ENCODE results near the gene STRBP. TPM values are rescaled to one million over a fixed set of nuclear protein-coding genes. Genes with fewer than 3 reads are reported as not detected.
A peak's percentile ranks its signal among the peaks of the same experiment; 100 is the strongest.

The STRBP gene
- total RNA-seq, 8 experiments from 2014 or later: 17.5 to 60.7 (median 43.7) TPM

GRCh38 chr9:123232332-123232731 is 36.1 kb downstream of the STRBP start:
- 40 to 100% (median 83%) methylated on average over 1 to 3 of the region's 3 CpGs; no CpG with 5 or more reads in 2 of the 10 experiments for WGBS, 10 experiments
- in situ Hi-C loops (cut with MboI; ENCODE audit: low pct_unique_long_range_greater_than_20kb in 2 of 9, low sequenced_read_pairs in 9 of 9, unreplicated experiment in 9 of 9): loop anchor here in 2 of 9 experiments (25.0 kb wide), 2 partner anchors 105 to 145 kb away; no protein-coding TSS in a partner anchor
- H3K4me3 ChIP-seq: no peak overlapping the region
- no peak overlapping the region for H3K27ac ChIP-seq
- no peaks in the 10 kb centered on the region for H3K4me1 ChIP-seq (replicated peaks in 1 of 2)
- peak in 3 of 8 experiments; percentile 73 to 84 (median 76) for ATAC-seq (replicated peaks in 6 of 8)

DNA sequence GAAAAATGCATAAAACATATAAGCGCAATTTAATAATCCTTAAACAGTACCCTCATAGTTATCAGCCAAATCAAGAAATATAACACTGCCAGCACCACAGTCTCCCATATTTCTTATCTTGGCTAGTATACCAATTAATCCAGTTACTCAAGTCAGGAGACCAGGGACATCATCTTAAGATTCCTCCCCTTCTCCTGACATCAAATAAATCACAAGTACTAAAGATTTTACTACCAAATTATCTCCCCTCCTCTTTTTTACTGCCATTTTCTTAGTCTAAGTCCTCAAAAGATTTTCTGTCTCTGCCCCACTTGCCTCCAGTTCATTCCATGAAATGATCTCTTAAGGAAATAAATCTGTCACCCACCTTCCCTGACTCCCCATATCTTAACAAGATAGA is 37.0 kb downstream of the STRBP start:
- no peaks in the 10 kb centered on the region for H3K4me1 ChIP-seq (replicated peaks in 1 of 2)
- in situ Hi-C loops (cut with MboI; ENCODE audit: low pct_unique_long_range_greater_than_20kb in 2 of 9, low sequenced_read_pairs in 9 of 9, unreplicated experiment in 9 of 9): loop anchor here in 2 of 9 experiments (25.0 kb wide), 2 partner anchors 106 to 144 kb away; no protein-coding TSS in a partner anchor
- no peak overlapping the region for H3K27ac ChIP-seq
- WGBS, 10 experiments: 92 to 100% (median 100%) methylated on average over 1 of the region's 1 CpG; no CpG with 5 or more reads in 3 of the 10 experiments
- ATAC-seq (replicated peaks in 6 of 8): no peak
- H3K4me3 ChIP-seq: no peak overlapping the region

DNA sequence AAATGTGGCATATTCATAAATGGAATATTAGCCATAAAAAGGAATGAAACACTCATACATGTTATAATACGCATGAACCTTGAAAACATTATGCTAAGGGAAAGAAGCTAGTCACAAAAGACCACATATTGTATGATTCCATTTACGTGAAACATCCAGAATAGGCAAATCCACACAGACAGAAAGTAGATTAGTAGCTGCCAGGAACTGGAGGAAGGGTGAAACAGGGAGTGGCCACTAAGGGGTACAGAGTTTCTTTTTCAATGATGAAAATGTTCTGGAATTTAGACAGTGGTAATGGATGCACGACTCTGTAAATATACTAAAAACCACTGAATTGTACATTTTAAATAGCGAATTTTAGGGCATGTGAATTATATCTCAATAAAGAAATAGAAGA is 39.4 kb downstream of the STRBP start:
- in situ Hi-C loops (cut with MboI; ENCODE audit: low pct_unique_long_range_greater_than_20kb in 2 of 9, low sequenced_read_pairs in 9 of 9, unreplicated experiment in 9 of 9): loop anchor here in 3 of 9 experiments (10.0 to 25.0 kb wide), 3 partner anchors 108 to 142 kb away; no protein-coding TSS in a partner anchor
- ATAC-seq (replicated peaks in 6 of 8): peak in 3 of 8 experiments; percentile 22 to 72 (median 67)
- H3K27ac ChIP-seq: no peak overlapping the region
- H3K4me1 ChIP-seq (replicated peaks in 1 of 2): no peaks in the 10 kb centered on the region
- 0 to 100% (median 87%) methylated on average over 1 to 4 of the region's 4 CpGs for WGBS, 10 experiments
- H3K4me3 ChIP-seq: no peak overlapping the region

GRCh38 chr9:123225995-123226394 is 42.4 kb downstream of the STRBP start:
- no peak for ATAC-seq (replicated peaks in 6 of 8)
- no peaks in the 10 kb centered on the region for H3K4me1 ChIP-seq (replicated peaks in 1 of 2)
- 56 to 100% (median 73%) methylated on average over 1 to 4 of the region's 4 CpGs; no CpG with 5 or more reads in 1 of the 10 experiments for WGBS, 10 experiments
- H3K4me3 ChIP-seq: no peak overlapping the region
- H3K27ac ChIP-seq: no peak overlapping the region
- in situ Hi-C loops (cut with MboI; ENCODE audit: low pct_unique_long_range_greater_than_20kb in 2 of 9, low sequenced_read_pairs in 9 of 9, unreplicated experiment in 9 of 9): loop anchor here in 3 of 9 experiments (10.0 to 25.0 kb wide), 3 partner anchors 111 to 139 kb away; no protein-coding TSS in a partner anchor

GRCh38 chr9:123225374-123225813 is 43.0 kb downstream of the STRBP start:
- Histone ChIP-seq H3K4me1 (replicated peaks in 1 of 2) (no peaks in the 10 kb centered on the region), H3K27ac (no peak overlapping the region), H3K4me3 (no peak overlapping the region)
- WGBS, 10 experiments: 0 to 64% (median 26%) methylated on average over 1 to 4 of the region's 4 CpGs; no CpG with 5 or more reads in 3 of the 10 experiments
- peak in 4 of 8 experiments; percentile 56 to 96 (median 76) for ATAC-seq (replicated peaks in 6 of 8)
- in situ Hi-C loops (cut with MboI; ENCODE audit: low pct_unique_long_range_greater_than_20kb in 2 of 9, low sequenced_read_pairs in 9 of 9, unreplicated experiment in 9 of 9): loop anchor here in 3 of 9 experiments (10.0 to 25.0 kb wide), 3 partner anchors 112 to 138 kb away; no protein-coding TSS in a partner anchor

GRCh38 chr9:123220127-123220526 is 48.3 kb downstream of the STRBP start:
- in situ Hi-C loops (cut with MboI; ENCODE audit: low pct_unique_long_range_greater_than_20kb in 2 of 9, low sequenced_read_pairs in 9 of 9, unreplicated experiment in 9 of 9): loop anchor here in 1 of 9 experiments (10.0 kb wide), 1 partner anchor 115 kb away; no protein-coding TSS in a partner anchor
- H3K27ac ChIP-seq: no peak overlapping the region
- 67 to 100% (median 93%) methylated on average over 1 to 2 of the region's 2 CpGs; no CpG with 5 or more reads in 3 of the 10 experiments for WGBS, 10 experiments
- no peak for ATAC-seq (replicated peaks in 6 of 8)
- H3K4me3 ChIP-seq: no peak overlapping the region
- no peaks in the 10 kb centered on the region for H3K4me1 ChIP-seq (replicated peaks in 1 of 2)

DNA sequence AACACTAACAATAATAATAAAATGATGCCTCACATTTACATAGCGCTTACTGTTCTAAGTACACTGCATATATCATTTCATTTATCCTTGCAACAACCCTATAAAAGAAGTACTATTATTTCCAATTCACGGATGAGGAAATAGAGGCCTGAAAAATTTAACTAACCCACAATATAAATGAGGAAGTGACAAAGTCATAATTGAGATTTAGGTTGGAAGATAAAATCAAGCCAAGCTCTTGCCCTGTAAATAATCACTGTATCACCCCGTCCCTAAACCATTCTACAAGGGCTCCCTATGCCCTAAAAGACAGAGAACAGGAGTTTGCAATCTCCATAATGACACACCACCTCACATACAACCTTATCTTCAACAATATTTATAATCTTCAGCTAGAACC is 49.6 kb downstream of the STRBP start:
- no peak for ATAC-seq (replicated peaks in 6 of 8)
- Histone ChIP-seq H3K4me1 (replicated peaks in 1 of 2) (no peaks in the 10 kb centered on the region), H3K4me3 (no peak overlapping the region), H3K27ac (no peak overlapping the region)
- 87 to 100% (median 100%) methylated on average over 1 to 3 of the region's 3 CpGs; no CpG with 5 or more reads in 1 of the 10 experiments for WGBS, 10 experiments
- in situ Hi-C loops (cut with MboI; ENCODE audit: low pct_unique_long_range_greater_than_20kb in 2 of 9, low sequenced_read_pairs in 9 of 9, unreplicated experiment in 9 of 9): no loop called here

DNA sequence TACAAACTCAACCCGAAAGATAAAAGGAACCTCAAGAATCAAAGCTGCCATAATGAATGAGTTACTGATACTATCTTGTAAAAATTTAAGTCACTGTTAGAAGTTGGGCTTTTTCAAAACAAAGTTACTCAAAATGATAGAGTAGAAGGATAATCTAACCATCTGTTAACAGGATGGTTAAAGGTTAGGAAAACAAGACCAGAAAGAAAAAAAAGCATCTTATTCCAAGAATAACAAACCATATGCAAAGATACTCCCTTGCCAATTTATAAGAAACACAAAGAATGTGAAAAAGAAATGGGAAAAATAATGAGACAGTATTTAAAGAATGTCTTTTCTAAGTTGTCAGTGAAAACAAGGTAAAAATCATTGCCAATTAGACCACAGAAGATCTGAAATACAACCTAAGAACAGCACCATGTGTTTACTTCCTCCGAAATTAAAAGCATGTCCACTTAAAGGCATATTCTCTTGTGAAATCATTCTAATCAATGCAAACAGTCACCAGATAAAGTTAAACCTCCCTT is 51.2 kb downstream of the STRBP start:
- ATAC-seq (replicated peaks in 6 of 8): peak in 1 of 8 experiments; percentile 13
- H3K4me1 ChIP-seq (replicated peaks in 1 of 2): no peaks in the 10 kb centered on the region
- WGBS, 10 experiments: 20 to 100% (median 90%) methylated on average over 2 of the region's 2 CpGs; no CpG with 5 or more reads in 1 of the 10 experiments
- in situ Hi-C loops (cut with MboI; ENCODE audit: low pct_unique_long_range_greater_than_20kb in 2 of 9, low sequenced_read_pairs in 9 of 9, unreplicated experiment in 9 of 9): no loop called here
- no peak overlapping the region for H3K27ac ChIP-seq
- no peak overlapping the region for H3K4me3 ChIP-seq

- in situ Hi-C loops (cut with MboI; ENCODE audit: low pct_unique_long_range_greater_than_20kb in 2 of 9, low sequenced_read_pairs in 9 of 9, unreplicated experiment in 9 of 9): no loop called here
- H3K4me3 ChIP-seq: no peak overlapping the region
- H3K4me1 ChIP-seq (replicated peaks in 1 of 2): no peaks in the 10 kb centered on the region
- H3K27ac ChIP-seq: no peak overlapping the region
- ATAC-seq (replicated peaks in 6 of 8): no peak
- 63 to 100% (median 85%) methylated on average over 2 to 5 of the region's 5 CpGs for WGBS, 10 experiments
These were observed 52.1 kb downstream of the STRBP start for GRCh38 chr9:123216251-123216797.

DNA sequence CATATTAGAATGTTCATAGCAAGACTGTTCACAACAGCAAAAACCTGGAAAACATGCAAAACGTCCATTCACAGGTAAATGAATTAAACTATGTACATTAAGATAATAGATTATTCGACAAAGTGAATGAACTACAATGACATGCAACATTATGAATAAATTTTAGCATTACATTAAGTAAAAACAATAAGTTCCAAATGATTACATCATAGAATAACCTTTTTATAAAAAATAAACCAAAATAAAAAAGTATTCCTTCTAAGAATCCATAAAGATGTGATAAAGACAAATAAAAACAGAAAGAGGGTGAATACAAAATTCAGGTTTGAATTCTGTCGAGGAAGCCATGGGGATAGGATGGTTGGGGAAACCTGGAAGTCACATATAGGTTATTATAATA is 57.3 kb downstream of the STRBP start:
- no peak overlapping the region for H3K4me3 ChIP-seq
- no peaks in the 10 kb centered on the region for H3K4me1 ChIP-seq (replicated peaks in 1 of 2)
- ATAC-seq (replicated peaks in 6 of 8): no peak
- in situ Hi-C loops (cut with MboI; ENCODE audit: low pct_unique_long_range_greater_than_20kb in 2 of 9, low sequenced_read_pairs in 9 of 9, unreplicated experiment in 9 of 9): no loop called here
- H3K27ac ChIP-seq: no peak overlapping the region
- WGBS, 10 experiments: 74 to 100% (median 87%) methylated on average over 1 to 3 of the region's 3 CpGs

GRCh38 chr9:123208626-123209174 is 59.7 kb downstream of the STRBP start:
- in situ Hi-C loops (cut with MboI; ENCODE audit: low pct_unique_long_range_greater_than_20kb in 2 of 9, low sequenced_read_pairs in 9 of 9, unreplicated experiment in 9 of 9): no loop called here
- WGBS, 10 experiments: 88 to 100% (median 94%) methylated on average over 1 of the region's 1 CpG; no CpG with 5 or more reads in 6 of the 10 experiments
- no peak overlapping the region for H3K4me3 ChIP-seq
- H3K27ac ChIP-seq: no peak overlapping the region
- ATAC-seq (replicated peaks in 6 of 8): no peak
- H3K4me1 ChIP-seq (replicated peaks in 1 of 2): no peaks in the 10 kb centered on the region

GRCh38 chr9:123206065-123206464 is 62.3 kb downstream of the STRBP start:
- Histone ChIP-seq H3K27ac (no peak overlapping the region), H3K4me3 (no peak overlapping the region), H3K4me1 (replicated peaks in 1 of 2) (no peaks in the 10 kb centered on the region)
- in situ Hi-C loops (cut with MboI; ENCODE audit: low pct_unique_long_range_greater_than_20kb in 2 of 9, low sequenced_read_pairs in 9 of 9, unreplicated experiment in 9 of 9): no loop called here
- WGBS, 10 experiments: 68 to 100% (median 97%) methylated on average over 2 to 6 of the region's 6 CpGs
- no peak for ATAC-seq (replicated peaks in 6 of 8)

DNA sequence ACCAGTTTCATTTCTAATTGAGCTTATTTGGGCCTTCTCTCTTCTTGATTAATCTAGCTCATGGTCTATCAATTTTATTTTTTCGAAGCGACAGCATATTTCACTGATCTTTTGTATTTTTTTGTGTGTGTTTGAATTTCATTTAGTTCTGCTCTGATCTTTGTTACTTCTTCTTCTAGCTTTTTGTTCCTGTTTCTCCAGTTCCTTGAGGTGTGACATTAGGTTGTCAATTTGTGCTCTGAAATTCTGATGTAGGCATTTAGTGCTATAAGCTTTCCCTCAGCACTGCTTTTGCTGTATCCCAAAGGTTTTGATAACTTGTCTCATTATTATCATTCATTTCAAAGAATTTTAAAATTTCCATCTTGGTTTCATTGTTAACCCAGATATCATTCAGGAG is 67.3 kb downstream of the STRBP start:
- no peak for ATAC-seq (replicated peaks in 6 of 8)
- H3K4me1 ChIP-seq (replicated peaks in 1 of 2): no peaks in the 10 kb centered on the region
- 40 to 100% (median 80%) methylated on average over 2 of the region's 2 CpGs; no CpG with 5 or more reads in 1 of the 10 experiments for WGBS, 10 experiments
- in situ Hi-C loops (cut with MboI; ENCODE audit: low pct_unique_long_range_greater_than_20kb in 2 of 9, low sequenced_read_pairs in 9 of 9, unreplicated experiment in 9 of 9): no loop called here
- H3K4me3 ChIP-seq: no peak overlapping the region
- no peak overlapping the region for H3K27ac ChIP-seq
